G401.6 (cell line): ENCODE measurements around the gene CAMSAP1.
"Not testable (repeated sequence)": the region's sequence is repeated elsewhere in the genome, so short reads cannot be mapped to it uniquely, and the experiment has no call there.

Source experiments
- FAIRE-seq: peaks from 2 replicates; lab custom pipeline; 2012; peaks lifted over from hg19 to GRCh38; lab: Jason Lieb, UNC

Gene CAMSAP1

GRCh38 chr9:135919318-135919890 is 12.1 kb upstream of the CAMSAP1 start:
- no peak for FAIRE-seq

- FAIRE-seq: not testable (repeated sequence)
Observed at GRCh38 chr9:135916227-135916626, 8.9 kb upstream of the CAMSAP1 start.

DNA sequence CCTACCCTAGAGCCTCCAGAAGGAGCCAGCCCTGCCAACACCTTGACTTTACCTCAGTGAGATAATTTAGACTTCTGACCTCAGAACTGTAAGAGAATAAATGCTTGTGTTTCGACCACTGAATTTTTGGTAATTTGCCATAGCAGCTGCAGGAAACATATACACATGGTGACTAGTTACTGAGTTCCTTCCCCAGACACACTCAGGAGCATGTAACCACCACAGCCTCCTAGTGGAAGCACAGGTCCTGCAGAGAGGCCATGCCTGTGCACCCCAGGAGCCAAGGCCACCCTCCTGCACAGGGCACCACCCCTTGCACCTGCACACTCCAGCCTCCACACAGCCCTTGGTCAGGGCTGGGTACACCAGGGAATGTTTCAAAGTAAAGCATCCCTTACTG is 7.6 kb upstream of the CAMSAP1 start:
- FAIRE-seq: no peak

GRCh38 chr9:135911233-135911632 is 3.9 kb upstream of the CAMSAP1 start:
- not testable (repeated sequence) for FAIRE-seq

DNA sequence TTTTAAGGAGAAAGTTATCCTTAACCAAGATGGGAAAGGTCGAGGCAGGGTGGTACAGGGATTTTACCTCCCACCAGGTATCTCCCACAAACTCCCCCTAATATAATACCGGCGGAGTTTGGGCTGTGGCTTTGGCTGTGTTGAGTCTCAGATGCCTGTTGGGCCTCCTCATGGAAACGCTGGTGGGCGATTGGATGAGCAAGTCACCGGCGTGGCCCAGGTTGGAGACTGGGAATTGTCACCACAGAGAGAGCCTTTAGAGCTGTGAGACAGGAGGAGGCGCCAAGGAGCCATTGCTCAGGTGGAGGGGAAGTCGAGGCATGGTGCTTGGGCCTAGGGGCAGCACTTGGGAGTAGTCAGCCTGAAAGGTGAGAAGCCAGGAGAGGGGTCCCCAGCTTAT is 3.4 kb upstream of the CAMSAP1 start:
- FAIRE-seq: no peak

GRCh38 chr9:135910216-135910615 is 2.9 kb upstream of the CAMSAP1 start:
- FAIRE-seq: no peak

DNA sequence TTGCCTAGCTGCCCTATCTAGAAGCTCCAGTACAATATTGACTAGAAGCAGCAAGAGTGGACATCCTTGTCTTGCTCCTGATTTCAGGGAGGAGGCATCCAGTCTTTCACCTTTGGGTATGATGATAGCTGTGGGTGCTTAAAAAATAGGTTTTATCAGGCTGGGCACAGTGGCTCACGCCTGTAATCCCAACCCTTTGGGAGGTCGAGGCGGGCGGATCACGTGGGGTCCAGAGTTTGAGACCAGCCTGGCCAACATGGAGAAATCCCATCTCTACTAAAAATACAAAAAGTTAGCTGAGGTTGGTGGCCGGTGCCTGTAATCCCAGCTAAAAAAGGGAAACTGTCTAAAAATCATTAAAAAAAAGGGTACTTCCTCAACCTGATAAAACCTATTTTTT is 2.0 kb upstream of the CAMSAP1 start:
- no peak for FAIRE-seq

DNA sequence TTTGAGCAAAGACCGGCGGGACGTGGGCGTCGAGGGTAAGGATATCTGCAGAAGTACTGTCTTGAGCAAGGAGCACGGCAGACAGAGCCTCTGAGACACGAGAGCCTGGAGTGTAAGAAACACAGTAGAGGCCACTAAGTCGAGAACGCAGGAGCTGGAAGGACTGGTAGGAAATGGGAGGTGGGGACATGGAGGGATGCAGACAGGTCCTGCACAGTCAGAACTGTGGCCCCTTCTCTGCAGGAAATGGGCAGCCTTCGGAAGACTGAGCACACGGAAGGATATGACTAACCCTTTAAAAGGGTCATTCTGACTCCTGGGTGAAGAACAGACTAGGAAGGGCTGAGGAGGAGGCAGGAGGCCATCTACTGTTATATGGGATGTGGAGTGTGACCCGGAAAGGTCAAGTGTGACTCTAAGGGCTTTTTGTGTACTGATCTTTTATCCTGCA is 1.4 kb upstream of the CAMSAP1 start:
- FAIRE-seq: no peak

DNA sequence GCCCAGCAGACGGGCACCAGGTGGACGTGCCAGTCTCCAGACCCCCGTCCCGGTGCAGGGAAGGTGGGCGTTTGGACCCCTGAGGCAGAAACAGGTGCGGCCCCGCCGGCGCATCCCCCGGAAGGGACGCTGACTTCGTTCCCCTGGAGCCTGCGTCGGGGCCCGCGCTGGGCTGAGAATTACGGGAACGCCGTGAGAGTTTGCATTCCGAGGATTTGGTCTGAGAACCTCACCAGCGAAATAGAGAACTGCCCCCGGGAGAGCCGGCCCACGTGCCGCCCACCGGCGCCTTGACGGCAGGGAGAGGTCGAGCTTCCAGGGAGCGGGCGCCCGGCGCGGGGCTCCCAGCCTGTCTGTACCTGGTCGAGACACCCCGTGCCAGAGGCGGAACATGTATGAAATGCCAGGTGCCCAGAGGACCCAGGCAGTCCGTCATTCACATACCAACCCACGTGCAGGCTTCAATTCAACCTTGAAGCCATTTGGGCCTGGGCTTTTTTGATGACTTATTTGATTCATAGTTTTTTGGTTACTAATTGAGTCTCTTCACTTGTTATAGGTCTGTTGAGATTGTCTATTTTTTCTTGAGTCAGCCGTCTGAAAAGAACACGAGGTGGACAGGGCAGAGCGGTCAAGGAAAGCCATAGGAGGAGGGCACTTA is 877 bp upstream of the CAMSAP1 start:
- FAIRE-seq: no peak

GRCh38 chr9:135907006-135907430 is 328 bp downstream of the CAMSAP1 start:
- FAIRE-seq: no peak

DNA sequence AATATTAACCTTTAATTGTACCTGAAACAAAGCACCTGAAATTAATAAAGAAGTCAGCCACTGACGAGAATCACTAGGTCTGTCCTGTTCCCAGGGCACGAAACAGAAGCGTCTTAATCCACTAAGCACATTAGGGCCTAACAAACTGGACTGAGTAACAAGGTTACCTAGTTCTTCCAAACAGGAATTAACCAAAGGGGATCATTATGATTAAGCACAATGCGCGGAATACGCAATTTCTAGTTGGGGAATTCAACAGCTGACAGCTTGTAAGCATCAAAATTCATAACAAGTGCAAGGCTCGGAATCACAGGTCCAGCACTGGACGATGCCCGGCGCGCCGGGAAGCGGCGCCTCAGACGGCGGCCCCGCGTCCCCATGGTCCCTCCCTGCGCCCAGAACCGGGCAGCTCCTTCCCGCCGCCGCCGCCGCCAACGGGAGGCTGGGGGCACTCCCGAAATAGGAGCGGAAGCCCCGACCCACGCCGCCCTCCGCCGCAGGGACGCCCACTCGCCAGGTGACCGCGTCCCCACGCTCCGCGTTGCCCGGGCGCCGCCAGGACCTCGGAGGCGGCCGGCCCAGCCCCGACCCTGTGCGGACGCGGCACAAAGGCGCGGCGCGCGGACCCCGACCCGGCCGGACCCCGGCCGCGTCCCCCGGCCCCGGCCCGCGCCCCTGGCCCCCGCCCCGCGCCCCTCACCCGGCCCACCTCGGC is 898 bp downstream of the CAMSAP1 start:
- FAIRE-seq: no peak

DNA sequence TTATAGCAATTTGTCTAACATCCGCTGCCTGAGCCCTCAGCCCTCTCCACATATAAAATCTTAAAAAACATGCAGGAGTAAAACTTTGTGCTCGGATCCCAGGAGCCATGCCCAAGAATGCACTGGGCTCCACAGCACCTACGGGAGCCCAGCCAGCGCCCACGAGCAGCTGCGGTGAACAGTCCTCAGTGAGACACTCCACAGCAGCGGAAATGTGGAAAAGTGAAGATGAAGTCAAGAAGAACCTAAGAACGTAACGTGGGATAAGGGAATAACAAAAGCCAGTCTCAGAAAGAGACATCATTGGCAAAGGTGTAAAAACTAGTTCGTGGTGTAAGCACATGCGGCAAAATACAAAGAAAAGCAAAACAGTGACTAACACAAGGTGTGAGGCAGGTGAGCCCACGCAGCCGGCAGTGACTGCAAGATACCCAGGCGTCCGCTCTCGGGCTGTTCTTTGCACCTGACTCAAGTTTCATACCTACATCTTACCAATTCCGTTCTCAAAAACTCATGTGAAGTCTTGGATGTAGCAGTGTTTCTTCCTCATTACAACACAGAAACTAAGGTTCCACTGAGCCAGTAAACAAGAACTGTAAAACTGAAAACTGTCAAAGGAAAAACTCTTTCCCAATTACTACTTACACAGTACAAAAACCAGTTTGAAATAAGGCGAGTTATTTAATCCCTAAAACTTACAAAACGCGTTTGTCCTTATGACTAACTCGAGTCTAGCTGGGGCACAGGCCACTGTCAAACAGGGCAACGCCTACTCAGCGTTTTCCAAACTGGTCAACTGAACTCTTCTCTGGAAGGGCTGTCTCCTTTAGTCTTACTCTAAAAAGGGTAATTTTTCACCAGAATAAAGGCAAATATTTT is 1.7 kb downstream of the CAMSAP1 start:
- FAIRE-seq: no peak

DNA sequence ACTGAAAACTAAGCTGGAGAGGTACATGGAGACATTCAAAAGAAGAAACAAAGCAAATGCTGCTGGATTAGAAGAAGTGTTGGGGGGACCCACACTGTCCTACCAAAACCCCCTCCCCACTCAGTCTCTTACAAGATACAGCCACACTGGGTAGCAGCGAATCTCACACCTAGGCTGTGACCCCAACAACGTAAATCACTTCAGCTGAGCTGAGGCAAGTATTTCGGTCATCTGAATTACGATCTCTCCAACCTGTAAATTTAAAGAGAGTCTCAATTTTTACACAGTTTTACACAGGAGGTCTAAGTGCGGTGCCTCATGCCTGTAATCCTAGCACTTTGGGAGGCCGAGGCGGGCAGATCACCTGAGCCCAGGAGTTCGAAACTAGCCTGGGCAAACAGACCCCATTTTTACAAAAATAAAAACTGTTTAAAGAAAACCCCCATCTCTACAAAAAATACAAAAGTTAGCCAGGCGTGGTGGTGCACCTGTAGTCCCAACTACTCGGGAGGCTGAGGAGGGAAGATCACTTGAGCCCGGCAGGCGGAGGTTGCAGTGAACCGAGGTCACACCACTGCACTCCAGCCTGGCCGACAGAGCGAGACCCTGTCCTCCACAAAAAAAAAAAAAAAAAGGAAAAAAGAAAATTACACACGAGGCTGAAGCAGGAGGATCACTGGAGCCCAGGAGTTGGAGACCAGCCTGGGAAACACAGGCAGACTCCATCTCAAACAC is 3.4 kb downstream of the CAMSAP1 start:
- FAIRE-seq: no peak

DNA sequence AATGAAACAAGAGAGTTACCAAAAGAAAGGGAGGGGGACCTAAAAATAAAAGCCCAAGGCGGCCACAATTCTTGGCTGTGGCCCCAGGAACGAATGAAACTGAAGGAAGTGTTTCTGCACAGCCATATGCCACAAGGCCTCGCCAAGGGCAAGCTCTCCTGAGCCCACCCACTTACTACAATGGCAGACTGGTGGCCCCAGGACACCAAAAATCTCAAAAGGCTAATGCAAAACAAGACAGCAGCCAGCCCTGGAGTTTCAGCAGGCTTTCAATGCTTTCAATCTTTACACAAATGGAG is 4.0 kb downstream of the CAMSAP1 start:
- FAIRE-seq: no peak

GRCh38 chr9:135902655-135903357 is 4.5 kb downstream of the CAMSAP1 start:
- FAIRE-seq: no peak

DNA sequence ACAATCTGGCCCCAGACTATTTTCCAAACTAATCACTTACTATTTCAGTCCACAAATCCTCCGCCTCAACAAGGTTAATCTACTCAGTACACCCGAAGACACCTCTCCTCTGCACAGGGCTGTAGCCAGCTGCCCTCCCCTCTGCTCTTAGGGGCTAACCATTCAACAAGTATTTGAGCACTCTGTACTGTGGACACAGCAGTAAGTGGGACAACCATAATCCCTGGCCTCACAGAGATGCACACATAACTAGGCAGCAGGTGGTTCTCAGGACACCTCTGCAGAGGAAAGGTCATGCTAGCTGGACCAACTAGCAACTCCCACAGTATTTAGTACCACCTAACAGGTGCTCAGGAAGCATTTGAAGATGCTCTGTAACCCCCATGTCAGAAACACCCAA is 5.5 kb downstream of the CAMSAP1 start:
- FAIRE-seq: no peak

- no peak for FAIRE-seq
Observed at GRCh38 chr9:135901031-135901758, 6.2 kb downstream of the CAMSAP1 start.

- no peak for FAIRE-seq
Observed at GRCh38 chr9:135898634-135899407, 8.5 kb downstream of the CAMSAP1 start.

- FAIRE-seq: no peak
Observed at GRCh38 chr9:135896626-135897025, 10.7 kb downstream of the CAMSAP1 start.

GRCh38 chr9:135896205-135896604 is 11.1 kb downstream of the CAMSAP1 start:
- no peak for FAIRE-seq
